Progenitor cell of endocrine pancreas (in vitro differentiated cells): ENCODE data around the gene FBLN1. TPM values are rescaled to one million over a fixed set of nuclear protein-coding genes. Genes with fewer than 3 reads are reported as not detected.

ENCODE experiments used
- DNase-seq: peaks from one replicate; pipeline ENCODE4 v3.0.0; 2021; ENCODE audit warnings: low spot score; ENCODE audit not compliant: unreplicated experiment
- H3K27ac Mint-ChIP-seq: 2 replicates; pipeline ENCODE4 v1.8.0; 2021; ENCODE audit warnings: mild to moderate bottlenecking, moderate library complexity, mixed read lengths
- H3K27me3 Mint-ChIP-seq: 2 replicates; pipeline ENCODE4 v1.8.0; 2021; ENCODE audit warnings: mixed read lengths
- H3K36me3 Mint-ChIP-seq: 2 replicates; pipeline ENCODE4 v1.8.0; 2022; ENCODE audit warnings: mixed read lengths; ENCODE audit not compliant: insufficient read depth
- H3K4me1 Mint-ChIP-seq: 2 replicates; pipeline ENCODE4 v1.8.0; 2021; ENCODE audit warnings: low read depth, mixed read lengths
- H3K4me3 Mint-ChIP-seq: 2 replicates; pipeline ENCODE4 v1.8.0; 2021; ENCODE audit warnings: low read depth, mild to moderate bottlenecking, moderate library complexity, mixed read lengths
- H3K9me3 Mint-ChIP-seq: 2 replicates; pipeline ENCODE4 v1.8.0; 2021; ENCODE audit warnings: low read depth, mixed read lengths
- CTCF ChIP-seq: fragments of 200-600 bp; sonication (generic); IDR thresholded peaks from one replicate; pipeline ENCODE4 v1.5.0; 2021; ENCODE audit warnings: antibody characterized with exemption, mild to moderate bottlenecking; ENCODE audit not compliant: unreplicated experiment
- total RNA-seq: library from RNA; stranded (reverse); gene quantifications from 2 replicates; pipeline ENCODE4 v1.2.1, GENCODE V29; 2021

FBLN1 gene
- total RNA-seq, 1 donor from 2014 or later, result 258 TPM

- Mint-ChIP-seq H3K9me3 (no peaks in the 10 kb centered on the region), H3K36me3 (peaks cover 18% of the 10 kb centered on the region)
- no peak for TF ChIP-seq CTCF
These were observed 47.2 kb downstream of the FBLN1 start for GRCh38 chr22:45549762-45550378.

GRCh38 chr22:45550416-45550815 is 47.7 kb downstream of the FBLN1 start:
- no peak for TF ChIP-seq CTCF
- no peaks in the 10 kb centered on the region for H3K27me3 Mint-ChIP-seq
- no peaks in the 10 kb centered on the region for H3K9me3 Mint-ChIP-seq
- peaks cover 19% of the 10 kb centered on the region for H3K36me3 Mint-ChIP-seq
- H3K4me3 Mint-ChIP-seq, result no peak overlapping the region
- no peak for DNase-seq
- no peaks in the 10 kb centered on the region for H3K4me1 Mint-ChIP-seq
- no peak overlapping the region for H3K27ac Mint-ChIP-seq

More at GRCh38 chr22:45549762-45550378, 47.2 kb downstream of the FBLN1 start:
- DNase-seq, result no peak
- Mint-ChIP-seq H3K27me3 (no peaks in the 10 kb centered on the region), H3K4me3 (no peak overlapping the region), H3K4me1 (no peaks in the 10 kb centered on the region), H3K27ac (no peak overlapping the region)

GRCh38 chr22:45550891-45551290 is 48.2 kb downstream of the FBLN1 start:
- DNase-seq, result no peak
- no peak for TF ChIP-seq CTCF
- H3K9me3 Mint-ChIP-seq, result no peaks in the 10 kb centered on the region
- no peaks in the 10 kb centered on the region for H3K27me3 Mint-ChIP-seq
- H3K4me1 Mint-ChIP-seq, result no peaks in the 10 kb centered on the region
- H3K36me3 Mint-ChIP-seq, result peaks cover 21% of the 10 kb centered on the region
- no peak overlapping the region for H3K4me3 Mint-ChIP-seq
- H3K27ac Mint-ChIP-seq, result peak overlapping the region; percentile 55

- Mint-ChIP-seq H3K4me1 (no peaks in the 10 kb centered on the region), H3K27me3 (no peaks in the 10 kb centered on the region), H3K36me3 (peaks cover 26% of the 10 kb centered on the region), H3K27ac (peak overlapping the region; percentile 55), H3K9me3 (no peaks in the 10 kb centered on the region), H3K4me3 (no peak overlapping the region)
- TF ChIP-seq CTCF, result no peak
- DNase-seq, result no peak
These were observed 48.8 kb downstream of the FBLN1 start for GRCh38 chr22:45551310-45552016.

- H3K27ac Mint-ChIP-seq, result no peak overlapping the region
- H3K36me3 Mint-ChIP-seq, result peaks cover 29% of the 10 kb centered on the region
- H3K4me3 Mint-ChIP-seq, result no peak overlapping the region
- no peaks in the 10 kb centered on the region for H3K27me3 Mint-ChIP-seq
- TF ChIP-seq CTCF, result no peak
- DNase-seq, result no peak
- H3K4me1 Mint-ChIP-seq, result no peaks in the 10 kb centered on the region
- H3K9me3 Mint-ChIP-seq, result no peaks in the 10 kb centered on the region
These were observed 49.3 kb downstream of the FBLN1 start for GRCh38 chr22:45552017-45552411.
